ENCODE results near the gene HSF4. TPM values are rescaled to one million over a fixed set of nuclear protein-coding genes. Genes with fewer than 3 reads are reported as not detected.

HSF4 gene
- total RNA-seq, 1 donor from 2014 or later, result 5.7 TPM

GRCh38 chr16:67199808-67200198, 35.3 kb downstream of the HSF4 start:
- peak; percentile 60 for DNase-seq (ENCODE audit: low spot score)
- peaks cover 33% of the 10 kb centered on the region for H3K4me1 Mint-ChIP-seq (ENCODE audit: unreplicated experiment)

GRCh38 chr16:67200491-67200890, 35.9 kb downstream of the HSF4 start:
- H3K27me3 Mint-ChIP-seq (ENCODE audit: unreplicated experiment), result peaks cover 19% of the 10 kb centered on the region
- TF ChIP-seq CTCF (IDR thresholded peaks at IDR 0.05; ENCODE audit: unreplicated experiment), result no peak
- peaks cover 26% of the 10 kb centered on the region for H3K4me1 Mint-ChIP-seq (ENCODE audit: unreplicated experiment)
- H3K27ac Mint-ChIP-seq (ENCODE audit: unreplicated experiment), result no peak overlapping the region
- peaks cover 15% of the 10 kb centered on the region for H3K36me3 Mint-ChIP-seq (ENCODE audit: low read depth, unreplicated experiment)
- H3K4me3 Mint-ChIP-seq (ENCODE audit: unreplicated experiment), result no peak overlapping the region
- no peaks in the 10 kb centered on the region for H3K9me3 Mint-ChIP-seq (ENCODE audit: unreplicated experiment)
- DNase-seq (ENCODE audit: low spot score), result no peak

More at GRCh38 chr16:67199808-67200198, 35.3 kb downstream of the HSF4 start:
- H3K27me3 Mint-ChIP-seq (ENCODE audit: unreplicated experiment), result peaks cover 21% of the 10 kb centered on the region
- peak overlapping the region; percentile 52 for H3K27ac Mint-ChIP-seq (ENCODE audit: unreplicated experiment)
- peaks cover 22% of the 10 kb centered on the region for H3K36me3 Mint-ChIP-seq (ENCODE audit: low read depth, unreplicated experiment)
- no peaks in the 10 kb centered on the region for H3K9me3 Mint-ChIP-seq (ENCODE audit: unreplicated experiment)
- H3K4me3 Mint-ChIP-seq (ENCODE audit: unreplicated experiment), result peak overlapping the region; percentile 82
- no peak for TF ChIP-seq CTCF (IDR thresholded peaks at IDR 0.05; ENCODE audit: unreplicated experiment)

- Mint-ChIP-seq H3K27me3 (ENCODE audit: unreplicated experiment) (peaks cover 21% of the 10 kb centered on the region), H3K36me3 (ENCODE audit: low read depth, unreplicated experiment) (peaks cover 9% of the 10 kb centered on the region), H3K27ac (ENCODE audit: unreplicated experiment) (no peak overlapping the region), H3K4me1 (ENCODE audit: unreplicated experiment) (peaks cover 14% of the 10 kb centered on the region), H3K4me3 (ENCODE audit: unreplicated experiment) (no peak overlapping the region), H3K9me3 (ENCODE audit: unreplicated experiment) (no peaks in the 10 kb centered on the region)
- DNase-seq (ENCODE audit: low spot score), result no peak
- TF ChIP-seq CTCF (IDR thresholded peaks at IDR 0.05; ENCODE audit: unreplicated experiment), result no peak
These were observed 37.1 kb downstream of the HSF4 start for GRCh38 chr16:67201411-67202345.

- H3K9me3 Mint-ChIP-seq (ENCODE audit: unreplicated experiment), result no peaks in the 10 kb centered on the region
- no peak for DNase-seq (ENCODE audit: low spot score)
- TF ChIP-seq CTCF (IDR thresholded peaks at IDR 0.05; ENCODE audit: unreplicated experiment), result no peak
- peaks cover 19% of the 10 kb centered on the region for H3K27me3 Mint-ChIP-seq (ENCODE audit: unreplicated experiment)
- peaks cover 9% of the 10 kb centered on the region for H3K4me1 Mint-ChIP-seq (ENCODE audit: unreplicated experiment)
- no peak overlapping the region for H3K4me3 Mint-ChIP-seq (ENCODE audit: unreplicated experiment)
- H3K36me3 Mint-ChIP-seq (ENCODE audit: low read depth, unreplicated experiment), result peaks cover 6% of the 10 kb centered on the region
- H3K27ac Mint-ChIP-seq (ENCODE audit: unreplicated experiment), result no peak overlapping the region
These were observed 37.9 kb downstream of the HSF4 start for GRCh38 chr16:67202426-67202825.

- no peak for TF ChIP-seq CTCF (IDR thresholded peaks at IDR 0.05; ENCODE audit: unreplicated experiment)
- Mint-ChIP-seq H3K27ac (ENCODE audit: unreplicated experiment) (no peak overlapping the region), H3K9me3 (ENCODE audit: unreplicated experiment) (no peaks in the 10 kb centered on the region), H3K36me3 (ENCODE audit: low read depth, unreplicated experiment) (peaks cover 6% of the 10 kb centered on the region), H3K4me3 (ENCODE audit: unreplicated experiment) (no peak overlapping the region), H3K4me1 (ENCODE audit: unreplicated experiment) (peaks cover 9% of the 10 kb centered on the region), H3K27me3 (ENCODE audit: unreplicated experiment) (peaks cover 19% of the 10 kb centered on the region)
- no peak for DNase-seq (ENCODE audit: low spot score)
These were observed 38.5 kb downstream of the HSF4 start for GRCh38 chr16:67202956-67203493.

Measured in endothelial cell (in vitro differentiated cells).